ENCODE results near the gene DIO2.

Gene DIO2

GRCh38 chr14:80211153-80212022 is at the start of gene DIO2:
TSS of gene DIO2 (minus strand) at chr14:80211504. CDS start at chr14:80211472, 32 bp downstream.
- no peak for DNase-seq

DNA sequence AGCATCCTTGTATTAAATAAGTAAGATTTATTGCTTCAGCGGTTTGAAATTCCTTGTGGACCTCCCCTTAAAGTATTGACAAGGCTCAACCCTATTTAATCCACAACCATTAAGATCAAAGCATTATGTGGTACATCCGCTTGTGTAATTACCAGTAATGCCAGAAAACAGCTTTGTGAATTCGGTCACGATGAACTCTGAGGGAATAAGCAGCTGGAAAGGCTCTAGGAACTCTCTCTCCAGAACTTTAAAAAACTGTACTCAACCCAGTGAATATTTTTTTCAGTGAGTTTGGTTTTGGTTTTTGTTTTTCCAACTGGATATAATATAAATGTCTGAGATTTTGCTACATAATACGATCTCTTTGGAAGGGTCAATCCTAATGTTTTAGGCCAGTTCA is 49.3 kb upstream of the DIO2 start:
- DNase-seq, result no peak

GRCh38 chr14:80239631-80240030 is 28.3 kb upstream of the DIO2 start:
- no peak for DNase-seq

GRCh38 chr14:80237143-80237542 is 25.8 kb upstream of the DIO2 start:
- no peak for DNase-seq

GRCh38 chr14:80233470-80234089 is 22.3 kb upstream of the DIO2 start:
- no peak for DNase-seq

- no peak for DNase-seq
Observed at GRCh38 chr14:80231702-80232101, 20.4 kb upstream of the DIO2 start.

DNA sequence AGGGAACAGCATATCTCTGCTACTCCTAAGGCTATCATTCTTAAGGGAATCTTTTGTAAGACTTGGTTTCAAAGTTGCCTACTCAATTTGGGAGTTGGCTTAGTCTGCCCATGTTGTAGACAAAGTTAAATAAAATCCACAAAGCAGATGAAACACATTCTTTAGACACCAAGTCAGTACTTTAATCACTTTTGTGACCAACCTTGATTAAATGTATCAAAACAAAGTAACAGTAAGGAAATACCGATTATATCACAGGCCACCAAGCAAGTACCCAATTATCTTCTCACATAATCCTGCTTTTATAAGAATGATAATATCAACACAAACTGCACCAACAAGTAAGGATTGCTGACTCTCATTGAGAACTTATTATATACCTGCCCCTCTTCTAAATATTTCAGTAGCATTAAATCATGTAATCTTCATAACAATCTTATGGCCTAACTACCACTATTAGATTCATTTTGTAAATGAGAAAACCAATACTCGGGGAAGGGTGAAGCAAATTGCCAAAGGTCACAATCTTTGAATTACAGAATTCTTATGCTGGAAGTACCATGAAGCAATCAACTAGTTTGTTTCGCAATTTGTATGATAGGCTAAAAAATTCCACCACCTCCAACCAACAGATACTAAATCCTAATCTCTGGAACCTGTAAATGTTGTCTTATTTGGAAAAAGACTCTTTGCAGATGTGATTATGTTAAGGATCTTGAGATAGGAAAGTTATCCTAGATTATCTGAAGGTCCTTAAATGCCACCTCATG is 12.6 kb upstream of the DIO2 start:
- no peak for DNase-seq

GRCh38 chr14:80216818-80217217 is 5.5 kb upstream of the DIO2 start:
- no peak for DNase-seq

- DNase-seq, result no peak
Observed at GRCh38 chr14:80215756-80216581, 4.7 kb upstream of the DIO2 start.

GRCh38 chr14:80215081-80215480 is 3.8 kb upstream of the DIO2 start:
- DNase-seq, result no peak

GRCh38 chr14:80213602-80214001 is 2.3 kb upstream of the DIO2 start:
- DNase-seq, result peak; percentile 30

DNA sequence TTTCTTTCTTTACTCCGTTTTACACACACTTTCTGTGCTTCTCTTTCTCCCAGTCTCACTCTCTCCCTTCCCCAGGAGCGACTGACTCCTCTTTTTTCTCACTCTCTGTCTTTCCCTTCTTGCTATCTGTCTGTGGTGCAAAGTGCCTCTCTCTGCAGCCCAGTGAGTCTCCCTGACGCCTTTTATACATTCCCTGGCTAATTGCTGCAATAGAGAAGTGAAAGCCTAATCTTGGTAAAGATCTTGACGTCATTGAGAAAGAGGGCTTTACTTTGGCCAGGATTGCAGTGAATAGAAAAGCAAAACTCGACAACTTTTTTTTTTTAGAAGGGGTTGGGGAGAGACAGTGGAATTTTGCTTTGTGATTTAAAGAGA is 706 bp upstream of the DIO2 start:
- DNase-seq, result peak; percentile 61

DNA sequence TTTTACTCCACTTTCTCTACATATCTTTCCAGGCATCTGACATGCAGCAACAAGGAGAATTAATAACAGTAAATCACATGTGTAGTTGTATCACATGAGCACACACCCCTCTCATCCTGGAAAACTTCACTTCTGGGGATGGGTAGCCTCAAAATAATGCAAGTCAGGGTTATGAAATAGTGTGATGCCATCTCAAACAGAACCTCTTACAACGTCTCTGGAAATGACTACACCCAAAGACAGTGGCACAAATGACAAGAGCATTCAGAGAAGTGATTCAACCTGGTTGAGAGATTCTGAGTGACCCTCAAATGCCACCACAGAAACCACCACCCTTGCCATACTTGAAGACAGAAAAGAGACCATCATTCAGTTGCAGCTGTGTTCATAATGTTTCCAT is 2.8 kb downstream of the DIO2 start:
- no peak for DNase-seq

GRCh38 chr14:80206351-80207080 is 4.8 kb downstream of the DIO2 start:
- no peak for DNase-seq

DNA sequence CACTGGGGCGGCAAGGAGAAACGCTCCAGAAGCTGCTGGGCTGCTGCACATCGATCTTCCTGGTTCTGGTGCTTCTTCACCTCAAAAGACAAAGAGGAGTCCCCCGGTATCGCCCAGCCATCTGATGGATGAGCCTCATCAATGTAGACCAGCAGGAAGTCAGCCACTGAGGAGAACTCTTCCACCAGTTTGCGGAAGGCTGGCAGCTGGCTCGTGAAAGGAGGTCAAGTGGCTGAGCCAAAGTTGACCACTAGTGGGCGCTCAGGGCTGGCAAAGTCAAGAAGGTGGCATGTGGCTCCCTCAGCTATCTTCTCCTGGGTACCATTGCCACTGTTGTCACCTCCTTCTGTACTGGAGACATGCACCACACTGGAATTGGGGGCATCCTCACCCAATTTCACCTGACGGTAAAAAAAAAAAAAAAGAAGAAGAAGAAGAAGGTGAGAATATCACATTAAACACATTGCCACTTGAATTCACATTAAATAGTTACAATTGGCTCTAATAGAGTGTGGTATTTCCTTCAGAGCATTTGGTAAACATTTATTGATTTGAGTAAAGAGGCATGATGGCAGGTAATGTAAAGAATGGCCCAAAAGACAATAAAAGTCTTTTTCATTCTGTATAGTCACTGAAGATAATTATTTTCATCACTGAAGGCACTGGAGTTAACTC is 8.3 kb downstream of the DIO2 start:
- DNase-seq, result peak; percentile 17

DNA sequence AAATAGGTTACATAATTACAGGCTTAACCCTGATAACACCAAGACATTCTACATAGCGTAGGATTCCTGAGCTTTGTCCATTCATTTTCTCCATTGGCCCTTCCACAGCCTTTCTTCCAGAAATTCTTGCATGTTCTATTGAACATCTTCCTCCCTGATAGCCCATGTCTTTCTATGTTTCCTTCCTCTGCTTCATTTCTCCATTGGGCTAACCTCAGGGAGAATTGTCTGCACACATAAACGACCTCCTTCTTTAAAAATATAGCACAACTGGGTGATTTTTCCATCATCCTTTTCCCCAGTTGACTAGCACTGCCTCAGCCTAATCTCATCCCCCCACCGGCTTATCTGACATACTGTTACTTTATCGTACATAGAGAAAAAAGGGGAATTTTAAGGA is 11.2 kb downstream of the DIO2 start:
- DNase-seq, result no peak

DNA sequence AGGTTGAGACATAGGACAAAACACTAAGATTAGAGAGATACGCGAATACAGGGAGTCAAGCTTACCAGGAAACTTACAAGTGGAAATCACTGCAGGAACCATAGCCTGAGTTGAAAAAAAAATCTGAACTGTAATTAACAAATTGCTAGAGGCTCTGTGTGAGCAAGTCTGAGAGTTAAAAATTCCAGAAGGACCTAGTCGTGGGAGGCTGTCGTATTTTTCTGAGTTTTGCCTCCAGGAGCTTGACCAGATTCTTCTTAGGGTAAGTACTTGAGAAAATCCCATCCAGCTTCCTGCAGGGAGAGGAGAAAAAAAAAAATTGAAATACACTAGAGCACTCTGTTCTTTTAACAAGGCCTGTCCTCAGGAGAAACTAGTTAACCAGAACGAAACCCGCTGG is 22.7 kb downstream of the DIO2 start:
- DNase-seq, result no peak

GRCh38 chr14:80186301-80186800 is 25.0 kb downstream of the DIO2 start:
- no peak for DNase-seq

DNA sequence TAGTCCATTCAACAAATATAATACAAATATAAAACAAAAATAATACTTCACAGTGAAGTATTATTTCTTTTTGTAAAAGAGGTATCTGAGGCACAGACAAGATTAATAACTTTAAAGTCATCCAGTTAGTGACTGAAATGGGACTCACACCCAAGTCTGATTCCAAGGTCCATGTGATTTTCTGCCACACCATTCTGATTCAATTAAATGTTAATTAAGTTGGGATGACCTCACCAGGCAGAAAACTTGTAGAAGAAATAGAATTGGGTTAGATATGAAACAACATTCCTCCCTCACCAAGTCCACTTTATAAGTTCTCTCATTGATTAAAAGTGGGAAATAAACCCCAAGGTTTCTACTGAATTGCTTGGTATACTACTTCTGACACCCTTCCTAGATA is 34.4 kb downstream of the DIO2 start:
- no peak for DNase-seq

- no peak for DNase-seq
Observed at GRCh38 chr14:80172375-80173051, 38.8 kb downstream of the DIO2 start.
